GM20000 (cell line): ENCODE measurements around the gene IFT80.
A peak's percentile ranks its signal among the peaks of the same experiment; 100 is the strongest.
"Not testable (repeated sequence)": the region's sequence is repeated elsewhere in the genome, so short reads cannot be mapped to it uniquely, and the experiment has no call there.

Experiments
- DNase-seq: peaks from one replicate; pipeline ENCODE4 v3.0.0; 2012; ENCODE audit warnings: low spot score
- CTCF ChIP-seq: IDR thresholded peaks from 2 replicates; pipeline ENCODE4 v1.5.1; 2012; ENCODE audit warnings: mild to moderate bottlenecking, control low read depth; ENCODE audit errors: extremely low read depth, missing control alignments

IFT80 gene

GRCh38 chr3:160355826-160356225, 43.2 kb downstream of the IFT80 start:
- no peak for TF ChIP-seq CTCF
- no peak for DNase-seq

- DNase-seq: no peak
- no peak for TF ChIP-seq CTCF
Observed at GRCh38 chr3:160346511-160346910, 52.5 kb downstream of the IFT80 start.

GRCh38 chr3:160343132-160343531, 55.9 kb downstream of the IFT80 start:
- peak; percentile 25 for TF ChIP-seq CTCF
- DNase-seq: peak; percentile 8

- DNase-seq: no peak
- no peak for TF ChIP-seq CTCF
Observed at GRCh38 chr3:160340351-160340750, 58.7 kb downstream of the IFT80 start.

GRCh38 chr3:160331127-160331937, 67.7 kb downstream of the IFT80 start:
- no peak for DNase-seq
- TF ChIP-seq CTCF: no peak

GRCh38 chr3:160330690-160331089, 68.3 kb downstream of the IFT80 start:
- no peak for TF ChIP-seq CTCF
- DNase-seq: no peak

GRCh38 chr3:160330109-160330508, 68.9 kb downstream of the IFT80 start:
- TF ChIP-seq CTCF: no peak
- no peak for DNase-seq

GRCh38 chr3:160326286-160326685, 72.7 kb downstream of the IFT80 start:
- DNase-seq: not testable (repeated sequence)

- not testable (repeated sequence) for DNase-seq
Observed at GRCh38 chr3:160321821-160322220, 77.2 kb downstream of the IFT80 start.
